RWPE1 (cell line): ENCODE data around the gene PRR33.

Experiments used
- CTCF ChIA-PET: fragments of 350-600 bp; sonication (Branson Sonifier 250); formaldehyde crosslinking; extraction: SDS; loops from one replicate; lab custom pipeline; 2021; lab: Yijun Ruan, JAX
- POLR2A ChIA-PET: fragments of 400-600 bp; formaldehyde crosslinking; extraction: SDS; loops from one replicate; lab custom pipeline; 2020; ENCODE audit warnings: antibody characterized with exemption; ENCODE audit not compliant: low non-redundant PET; lab: Yijun Ruan, JAX
- DNase-seq: peaks from one replicate; pipeline ENCODE4 v3.0.0; 2012; ENCODE audit warnings: low spot score
- H3K27ac ChIP-seq: fragments of 450-650 bp; 2 replicates; pipeline ENCODE4 v1.5.1; 2017
- CTCF ChIP-seq: fragments of 450-650 bp; conservative IDR thresholded peaks from 2 replicates; pipeline ENCODE4 v1.5.1; 2017; ENCODE audit warnings: low read depth, mild to moderate bottlenecking

The PRR33 gene

GRCh38 chr11:1932105-1932480 lies 40.4 kb upstream of the PRR33 start:
- ChIA-PET CTCF (interaction anchor here (0.6 kb wide), 1 partner anchor 345 kb away, joined by 6 read pairs; no protein-coding TSS in a partner anchor), POLR2A (no interaction called here)
- no peak for TF ChIP-seq CTCF
- no peak overlapping the region for H3K27ac ChIP-seq
- no peak for DNase-seq

- ChIA-PET POLR2A (no interaction called here), CTCF (interaction anchor here (0.6 kb wide), 1 partner anchor 344 kb away, joined by 6 read pairs; no protein-coding TSS in a partner anchor)
- DNase-seq: no peak
- no peak for TF ChIP-seq CTCF
- H3K27ac ChIP-seq: no peak overlapping the region
Measured at GRCh38 chr11:1931341-1932104, 39.8 kb upstream of the PRR33 start.

- no peak for DNase-seq
- no peak for TF ChIP-seq CTCF
- POLR2A ChIA-PET: no interaction called here
- CTCF ChIA-PET: no interaction called here
- H3K27ac ChIP-seq: no peak overlapping the region
Measured at GRCh38 chr11:1930462-1930830, 38.8 kb upstream of the PRR33 start.

- ChIA-PET CTCF (no interaction called here), POLR2A (no interaction called here)
- DNase-seq: no peak
- TF ChIP-seq CTCF: no peak
- H3K27ac ChIP-seq: no peak overlapping the region
Measured at GRCh38 chr11:1929621-1930461, 38.1 kb upstream of the PRR33 start.

GRCh38 chr11:1928891-1929541 lies 37.3 kb upstream of the PRR33 start:
- no peak for TF ChIP-seq CTCF
- ChIA-PET POLR2A (no interaction called here), CTCF (no interaction called here)
- no peak for DNase-seq
- peak overlapping the region; percentile 68; the same call in 1 of the 2 replicates for H3K27ac ChIP-seq

GRCh38 chr11:1928470-1928890 lies 36.8 kb upstream of the PRR33 start:
- POLR2A ChIA-PET: no interaction called here
- no peak for TF ChIP-seq CTCF
- CTCF ChIA-PET: no interaction called here
- DNase-seq: no peak
- H3K27ac ChIP-seq: peak overlapping the region; percentile 68
